GM19239 (cell line): ENCODE results near the gene SPDYE18.
"Not testable (repeated sequence)": the region's sequence is repeated elsewhere in the genome, so short reads cannot be mapped to it uniquely, and the experiment has no call there.

Experiments
- DNase-seq: peaks from one replicate; pipeline ENCODE4 v3.0.0; 2011; ENCODE audit warnings: low spot score; ENCODE audit not compliant: insufficient read length
- FAIRE-seq: peaks from 2 replicates; lab custom pipeline; 2011; peaks lifted over from hg19 to GRCh38; lab: Jason Lieb, UNC

The SPDYE18 gene

DNA sequence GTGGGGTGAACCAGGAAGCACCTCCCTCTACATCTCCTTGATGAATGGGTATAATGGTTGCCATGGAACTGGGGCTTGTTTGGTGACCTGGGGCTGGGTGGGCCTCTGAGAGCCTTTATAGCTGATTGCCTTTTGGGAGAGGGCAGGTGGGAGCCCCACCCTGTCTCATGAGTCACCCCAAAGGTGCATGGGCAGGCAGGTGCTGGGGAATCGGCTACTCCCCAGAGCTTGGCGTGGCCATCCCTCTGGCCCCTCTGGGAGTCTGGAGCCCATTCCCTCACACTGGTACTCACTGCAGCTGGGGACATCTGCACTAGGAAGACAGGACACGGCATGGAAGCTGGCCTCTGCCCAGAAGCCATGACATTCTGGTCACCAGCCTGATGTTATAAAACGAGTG is at the start of gene SPDYE18:
SPDYE18 (minus strand) TSS at position 2 of the 400 bp plus-strand sequence. CDS start 2,046 bp downstream, outside the sequence.
- FAIRE-seq, DNase-seq: not testable (repeated sequence)

DNA sequence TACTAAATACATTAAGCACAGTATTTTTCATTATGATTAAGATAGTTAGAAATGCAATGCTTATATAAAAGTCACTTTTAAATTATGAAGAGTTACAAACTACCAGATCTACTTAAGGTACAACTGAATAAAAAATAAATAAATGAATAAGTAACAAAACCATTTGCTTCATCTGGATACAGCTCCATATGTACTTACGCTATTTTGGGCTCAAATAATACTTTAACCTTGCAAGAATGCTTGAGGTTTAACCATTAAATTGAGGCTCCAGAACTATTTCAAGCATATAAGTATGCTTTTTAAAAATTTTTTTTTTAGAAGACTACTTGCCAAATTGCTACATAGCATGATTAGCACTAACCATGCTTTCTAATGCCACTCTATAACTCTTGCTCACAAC is 46.0 kb upstream of the SPDYE18 start:
- DNase-seq, FAIRE-seq: not testable (repeated sequence)

- not testable (repeated sequence) for DNase-seq, FAIRE-seq
These were observed 45.3 kb upstream of the SPDYE18 start for GRCh38 chr7:77107659-77108058.

DNA sequence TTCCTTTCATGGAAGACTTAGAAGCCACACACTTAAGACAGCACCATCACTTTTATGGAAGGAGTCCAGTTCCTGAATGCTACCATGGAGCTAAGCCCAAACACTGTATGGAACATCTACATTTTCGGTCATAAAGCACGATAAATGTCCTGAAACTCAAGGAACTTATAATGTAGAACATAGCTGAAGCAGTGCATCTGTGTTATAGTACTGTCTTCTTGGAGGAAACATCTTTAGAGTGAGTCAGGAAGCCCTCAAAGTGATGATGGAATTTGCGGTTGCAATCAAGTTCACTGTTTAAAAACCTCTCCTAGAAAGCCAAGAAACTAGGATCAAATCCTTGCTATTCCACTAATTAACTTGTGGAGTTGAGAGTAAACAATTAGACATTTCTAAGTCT is 43.5 kb upstream of the SPDYE18 start:
- DNase-seq, result not testable (repeated sequence)
- peak; percentile 39 for FAIRE-seq

DNA sequence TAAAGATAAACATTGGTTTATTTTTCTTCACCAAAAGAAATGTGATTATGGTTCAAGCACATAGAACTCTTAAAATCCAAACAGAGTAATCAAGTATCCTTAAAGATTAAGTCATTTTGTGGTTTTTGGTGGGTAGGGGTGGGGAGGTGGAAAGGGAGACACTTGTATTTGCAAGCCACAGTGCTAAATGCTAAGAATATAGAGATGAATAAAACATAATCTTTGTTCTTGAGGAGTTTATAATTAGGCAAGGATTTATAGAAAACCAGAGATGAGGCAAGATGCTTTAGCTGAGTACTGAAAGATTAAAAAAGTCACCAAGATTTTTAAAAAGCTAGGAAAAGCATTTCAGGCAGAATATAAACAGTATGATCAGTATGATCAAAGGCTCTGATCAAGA is 40.3 kb upstream of the SPDYE18 start:
- not testable (repeated sequence) for DNase-seq, FAIRE-seq

DNA sequence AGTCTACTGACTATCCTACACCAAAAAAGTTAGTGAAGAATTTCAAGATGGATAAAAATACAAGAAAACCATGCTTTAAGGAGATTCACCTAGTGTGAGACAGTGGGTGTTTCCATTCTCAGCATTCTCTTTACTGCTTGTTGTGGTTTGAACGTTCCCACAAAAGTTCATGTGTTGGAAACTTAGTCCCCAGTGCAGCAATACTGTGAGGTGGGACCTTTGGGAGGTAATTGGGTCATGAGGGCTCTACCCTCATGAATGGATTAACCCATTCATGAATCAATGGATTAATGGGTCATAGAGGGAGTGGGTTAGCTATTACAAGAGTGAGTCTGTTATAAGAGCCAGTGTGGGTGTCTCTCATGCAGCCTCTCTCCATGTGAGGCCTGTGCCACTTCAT is 38.8 kb upstream of the SPDYE18 start:
- not testable (repeated sequence) for DNase-seq, FAIRE-seq

- FAIRE-seq, DNase-seq: not testable (repeated sequence)
These were observed 38.1 kb upstream of the SPDYE18 start for GRCh38 chr7:77100501-77100900.

GRCh38 chr7:77092301-77092700 is 29.9 kb upstream of the SPDYE18 start:
- not testable (repeated sequence) for FAIRE-seq, DNase-seq

GRCh38 chr7:77082192-77082591 is 19.8 kb upstream of the SPDYE18 start:
- DNase-seq, FAIRE-seq: not testable (repeated sequence)

GRCh38 chr7:77080236-77080635 is 17.9 kb upstream of the SPDYE18 start:
- DNase-seq, FAIRE-seq: not testable (repeated sequence)

DNA sequence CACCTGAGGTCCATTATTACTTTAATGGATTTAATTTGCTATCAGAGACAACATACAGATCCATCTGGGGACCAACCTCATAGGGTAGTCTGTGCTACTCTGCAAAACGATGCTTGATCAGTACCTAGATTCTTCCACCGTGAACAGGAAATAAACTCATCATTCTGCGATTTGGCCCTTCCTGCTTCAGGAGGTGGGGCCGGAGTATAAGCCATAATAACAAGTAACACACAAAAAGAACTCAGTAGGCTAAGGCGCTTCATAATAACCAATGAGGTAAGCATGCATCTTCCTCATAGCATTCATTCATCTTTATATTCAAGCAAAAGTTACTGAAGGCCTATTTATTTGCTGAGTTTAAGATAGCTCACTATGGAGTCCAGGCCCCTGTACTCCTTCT is 17.3 kb upstream of the SPDYE18 start:
- not testable (repeated sequence) for FAIRE-seq, DNase-seq

- not testable (repeated sequence) for FAIRE-seq, DNase-seq
These were observed 16.8 kb upstream of the SPDYE18 start for GRCh38 chr7:77079112-77079511.

DNA sequence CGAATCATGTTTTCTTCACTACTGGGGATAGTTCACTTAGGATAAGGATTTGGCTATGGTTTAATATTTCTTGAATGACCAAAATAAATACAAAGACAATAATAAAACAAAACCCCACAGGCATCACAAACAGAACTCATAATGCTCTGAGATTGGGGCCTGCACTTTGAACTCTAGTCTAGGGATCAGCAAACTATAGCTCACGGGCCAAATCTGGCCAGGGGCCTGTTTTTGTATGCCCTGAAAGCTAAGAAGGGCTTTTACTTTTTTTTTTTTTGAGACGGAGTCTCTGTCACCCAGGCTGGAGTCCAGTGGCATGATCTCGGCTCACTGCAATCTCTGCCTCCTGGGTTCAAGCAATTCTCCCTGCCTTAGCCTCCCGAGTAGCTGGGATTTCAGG is 14.7 kb upstream of the SPDYE18 start:
- not testable (repeated sequence) for FAIRE-seq, DNase-seq

DNA sequence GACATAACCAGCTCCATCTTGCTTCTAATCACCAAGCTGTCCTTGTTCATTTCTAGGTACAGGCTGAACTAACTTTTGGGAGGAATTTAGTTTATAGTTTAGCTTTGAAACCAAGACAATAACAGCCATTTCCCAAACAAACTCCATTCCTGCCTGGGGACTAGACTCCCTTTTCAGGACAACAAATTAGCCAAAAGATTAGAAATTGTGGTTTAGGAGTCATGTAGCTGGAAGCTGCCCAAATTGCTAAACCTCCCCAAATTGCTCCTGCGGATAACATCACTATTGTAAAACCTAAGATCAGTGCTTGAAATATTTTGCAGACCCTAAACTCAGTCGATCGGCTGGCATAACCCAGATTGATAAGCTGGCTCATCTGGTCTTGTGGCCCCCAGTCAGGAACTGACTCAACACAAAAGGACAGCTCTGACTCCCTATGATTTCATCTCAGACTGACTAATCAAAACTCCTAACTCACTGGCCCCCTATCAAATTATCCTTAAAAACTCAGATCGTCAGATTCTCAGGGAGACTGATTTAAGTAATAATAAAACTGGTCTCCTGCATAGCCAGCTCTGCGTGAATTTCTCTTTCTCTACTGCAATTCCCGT is 12.5 kb upstream of the SPDYE18 start:
- not testable (repeated sequence) for FAIRE-seq, DNase-seq

DNA sequence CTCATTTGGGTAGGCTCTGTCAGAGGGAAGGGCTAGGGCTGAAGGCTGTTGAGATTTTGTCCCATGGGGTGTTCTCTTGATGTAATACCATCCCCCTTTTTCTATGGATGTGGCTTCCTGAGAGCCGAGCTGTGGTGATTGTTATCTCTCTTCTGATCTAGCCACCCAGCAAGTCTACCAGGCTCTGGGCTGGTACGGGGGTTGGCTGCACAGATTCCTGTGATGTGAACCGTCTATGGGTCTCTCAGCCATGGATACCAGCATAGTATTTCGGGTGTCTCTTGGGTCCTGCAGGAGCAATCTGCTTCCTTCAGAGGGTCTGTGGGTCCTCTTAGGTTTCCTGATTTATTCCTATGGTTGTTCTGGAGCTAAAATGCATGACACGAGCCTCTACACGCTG is 8.8 kb upstream of the SPDYE18 start:
- DNase-seq, FAIRE-seq: not testable (repeated sequence)

- FAIRE-seq, DNase-seq: not testable (repeated sequence)
These were observed 3.5 kb upstream of the SPDYE18 start for GRCh38 chr7:77065869-77066268.

- not testable (repeated sequence) for DNase-seq, FAIRE-seq
These were observed 1.4 kb upstream of the SPDYE18 start for GRCh38 chr7:77063732-77064131.

GRCh38 chr7:77032261-77032660 is 30.1 kb downstream of the SPDYE18 start, which contains the start of gene SPDYE17:
Gene SPDYE17 (minus strand): TSS chr7:77032361. CDS start chr7:77030570, 1,791 bp downstream.
- not testable (repeated sequence) for FAIRE-seq, DNase-seq

GRCh38 chr7:77026349-77026748 is 36.0 kb downstream of the SPDYE18 start:
- FAIRE-seq, DNase-seq: not testable (repeated sequence)

DNA sequence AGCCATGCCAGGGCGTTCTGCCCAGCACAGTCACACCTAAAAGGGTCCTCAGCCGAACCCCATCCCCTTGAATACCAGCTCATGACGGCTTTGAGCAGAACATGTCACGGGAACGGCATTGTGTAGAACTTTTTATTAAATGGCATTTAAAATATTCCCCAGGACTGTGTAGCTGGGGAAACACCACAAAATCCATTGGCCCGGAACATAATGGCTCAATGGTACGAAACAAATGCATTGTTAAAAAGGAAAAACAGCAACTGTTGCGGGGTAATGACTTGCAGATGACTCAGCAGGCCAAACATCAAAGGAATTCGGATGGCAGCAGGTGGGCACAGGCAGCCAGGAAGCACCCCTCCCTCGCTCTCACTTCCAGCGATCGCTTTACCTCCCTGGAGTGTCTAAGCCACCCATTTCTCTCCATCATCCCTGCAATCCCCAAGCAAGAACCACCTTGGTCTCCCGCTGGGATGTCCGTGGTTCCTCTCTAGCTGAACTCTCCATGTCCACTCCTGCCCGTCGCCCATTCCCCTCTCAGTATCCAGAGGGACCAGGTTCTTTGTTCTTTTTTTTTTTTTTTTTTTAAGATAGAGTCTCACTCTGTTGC is 52.2 kb downstream of the SPDYE18 start:
- DNase-seq, FAIRE-seq: not testable (repeated sequence)

DNA sequence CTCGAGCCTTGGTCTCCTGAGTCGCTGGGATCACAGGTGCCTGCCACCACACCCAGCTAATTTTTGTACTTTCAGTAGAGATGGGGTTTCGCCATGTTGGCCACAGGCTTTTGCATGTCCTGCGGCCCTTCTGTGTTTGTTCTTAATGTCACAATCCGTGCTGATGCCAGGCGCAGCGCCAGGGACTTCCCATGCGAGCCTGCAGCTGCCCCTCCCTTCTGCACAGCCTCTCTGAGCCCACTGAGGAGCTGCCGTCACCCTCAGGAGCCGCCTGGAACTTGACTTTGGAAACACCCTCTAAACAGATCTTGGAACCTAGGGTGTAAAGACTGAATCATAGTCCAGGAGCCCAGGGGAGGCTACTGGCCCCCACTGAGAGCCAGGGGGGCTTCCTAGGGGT is 54.4 kb downstream of the SPDYE18 start:
- FAIRE-seq, DNase-seq: not testable (repeated sequence)
